NCI-H69 (cell line): ENCODE measurements around the gene TRAF6.
"Not testable (repeated sequence)": the region's sequence is repeated elsewhere in the genome, so short reads cannot be mapped to it uniquely, and the experiment has no call there.

Experiments used
- DNase-seq: peaks from one replicate; lab custom pipeline; 2025; lab: John Stamatoyannopoulos, UW

Gene TRAF6, protein sequence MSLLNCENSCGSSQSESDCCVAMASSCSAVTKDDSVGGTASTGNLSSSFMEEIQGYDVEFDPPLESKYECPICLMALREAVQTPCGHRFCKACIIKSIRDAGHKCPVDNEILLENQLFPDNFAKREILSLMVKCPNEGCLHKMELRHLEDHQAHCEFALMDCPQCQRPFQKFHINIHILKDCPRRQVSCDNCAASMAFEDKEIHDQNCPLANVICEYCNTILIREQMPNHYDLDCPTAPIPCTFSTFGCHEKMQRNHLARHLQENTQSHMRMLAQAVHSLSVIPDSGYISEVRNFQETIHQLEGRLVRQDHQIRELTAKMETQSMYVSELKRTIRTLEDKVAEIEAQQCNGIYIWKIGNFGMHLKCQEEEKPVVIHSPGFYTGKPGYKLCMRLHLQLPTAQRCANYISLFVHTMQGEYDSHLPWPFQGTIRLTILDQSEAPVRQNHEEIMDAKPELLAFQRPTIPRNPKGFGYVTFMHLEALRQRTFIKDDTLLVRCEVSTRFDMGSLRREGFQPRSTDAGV

DNA sequence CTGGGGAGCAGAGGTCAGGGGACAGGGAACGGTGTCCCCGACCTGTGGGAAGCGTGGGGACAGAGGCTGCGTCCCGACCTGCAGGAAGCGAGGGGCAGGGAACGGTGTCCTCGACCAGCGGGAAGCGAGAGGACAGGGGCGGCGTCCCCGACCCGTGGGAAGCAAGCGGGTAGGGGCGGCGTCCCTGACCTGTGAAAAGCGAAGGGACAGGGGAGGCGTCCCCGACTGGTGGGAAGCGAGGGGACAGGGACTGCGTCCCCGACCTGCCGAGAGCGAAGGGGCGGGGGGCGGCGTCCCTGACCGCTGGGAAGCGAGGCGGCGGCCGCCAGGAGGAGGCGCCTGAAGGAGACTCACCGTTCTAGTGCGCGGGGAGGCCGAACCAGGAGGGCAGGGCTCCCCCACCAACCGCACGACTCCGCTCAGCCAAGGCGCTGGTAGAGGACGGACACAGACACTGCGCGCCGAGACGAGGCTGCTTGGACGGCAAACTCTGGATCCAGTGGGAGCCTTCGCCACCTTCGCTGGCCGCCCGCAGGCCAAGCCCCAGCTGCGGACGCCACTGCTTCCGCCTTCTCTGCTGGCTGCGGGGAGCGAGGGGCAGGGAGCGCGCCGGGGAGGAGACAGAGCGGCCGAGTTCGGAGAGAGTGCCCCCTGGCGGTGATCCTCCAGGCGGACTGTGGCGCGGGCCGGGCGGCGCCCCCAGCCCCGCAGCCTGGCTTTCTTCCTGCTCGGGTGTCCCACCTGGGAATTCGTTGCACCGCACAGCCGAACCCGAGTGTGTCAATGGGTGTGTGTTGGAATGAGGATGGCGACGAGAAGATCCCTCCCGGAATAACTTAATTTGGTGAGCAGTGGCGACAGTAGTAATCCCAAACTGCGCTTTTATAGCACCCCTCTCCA lies at the start of gene TRAF6:
Gene TRAF6, minus strand, starts transcription at position 579 of the 900 bp plus-strand sequence. CDS start 8,757 bp downstream, outside the sequence.
- DNase-seq = peak; percentile 93

DNA sequence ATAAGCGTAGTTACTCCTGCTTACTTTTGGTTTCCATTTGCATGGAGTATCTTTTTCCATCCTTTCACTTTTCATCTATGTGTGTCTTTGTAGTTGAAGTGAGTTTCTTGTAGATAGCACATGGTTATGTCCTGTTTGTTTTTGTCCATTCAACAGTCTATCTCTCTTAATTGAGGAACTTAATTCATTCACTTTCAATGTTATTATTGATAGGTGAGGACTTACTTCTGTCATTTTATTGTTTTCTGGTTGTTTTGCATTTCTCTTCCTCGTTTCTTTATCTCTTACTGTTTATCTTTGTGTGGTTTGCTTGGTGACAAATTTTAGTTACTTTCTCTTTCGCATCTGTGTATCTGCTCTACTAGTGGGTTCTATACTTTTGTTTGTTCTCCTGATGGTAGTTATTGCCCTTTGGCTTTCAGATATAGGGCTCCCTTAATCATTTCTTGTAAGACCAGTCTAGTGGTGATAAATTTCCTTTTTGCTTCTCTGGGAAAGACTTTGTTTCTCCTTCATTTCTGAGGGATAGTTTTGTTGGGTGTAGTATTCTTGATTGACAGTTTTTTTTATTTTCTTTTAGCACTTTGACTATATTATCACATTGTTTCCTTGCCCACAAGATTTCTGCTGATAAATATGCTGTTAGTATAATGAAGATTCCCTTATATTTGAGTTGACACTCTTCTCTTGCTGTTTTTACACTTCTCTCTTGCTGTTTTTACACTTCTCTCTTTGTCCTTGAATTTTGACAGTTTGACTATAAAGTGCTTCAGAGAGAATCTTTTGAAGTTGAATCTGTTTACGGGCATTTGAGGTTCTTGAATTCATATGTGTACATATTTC lies 48.7 kb upstream of the TRAF6 start:
- no peak for DNase-seq

DNA sequence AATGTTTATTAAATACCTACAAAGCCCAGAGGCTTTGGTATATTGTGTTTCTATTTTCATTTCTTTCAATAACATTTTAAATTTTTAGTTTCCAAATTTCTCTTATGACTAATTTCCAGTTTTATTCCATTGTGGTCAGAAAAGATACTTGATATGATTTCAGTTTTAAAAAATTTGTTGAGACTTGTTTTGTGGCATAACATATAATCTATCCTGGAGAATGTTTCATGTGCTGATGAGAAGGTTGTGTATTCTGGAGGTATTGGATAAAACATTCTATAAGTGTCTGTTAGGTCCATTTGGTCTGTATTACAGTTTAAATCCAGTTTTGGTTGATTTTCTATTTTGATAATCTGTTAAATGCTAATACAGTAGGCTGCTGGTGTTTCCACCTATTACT lies 47.9 kb upstream of the TRAF6 start:
- no peak for DNase-seq

DNA sequence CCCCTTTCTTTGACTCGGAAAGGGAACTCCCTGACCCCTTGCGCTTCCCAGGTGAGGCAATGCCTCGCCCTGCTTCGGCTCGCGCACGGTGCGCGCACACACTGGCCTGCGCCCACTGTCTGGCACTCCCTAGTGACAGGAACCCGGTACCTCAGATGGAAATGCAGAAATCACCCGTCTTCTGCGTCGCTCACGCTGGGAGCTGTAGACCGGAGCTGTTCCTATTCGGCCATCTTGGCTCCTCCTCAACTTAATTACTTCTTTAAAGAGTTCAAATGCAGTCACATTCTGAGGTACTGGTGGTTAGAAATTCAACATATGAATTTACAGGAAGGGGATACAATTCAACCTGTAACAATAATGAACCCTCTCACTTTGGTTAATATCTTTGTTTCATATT lies 47.3 kb upstream of the TRAF6 start:
- peak; percentile 42 for DNase-seq

DNA sequence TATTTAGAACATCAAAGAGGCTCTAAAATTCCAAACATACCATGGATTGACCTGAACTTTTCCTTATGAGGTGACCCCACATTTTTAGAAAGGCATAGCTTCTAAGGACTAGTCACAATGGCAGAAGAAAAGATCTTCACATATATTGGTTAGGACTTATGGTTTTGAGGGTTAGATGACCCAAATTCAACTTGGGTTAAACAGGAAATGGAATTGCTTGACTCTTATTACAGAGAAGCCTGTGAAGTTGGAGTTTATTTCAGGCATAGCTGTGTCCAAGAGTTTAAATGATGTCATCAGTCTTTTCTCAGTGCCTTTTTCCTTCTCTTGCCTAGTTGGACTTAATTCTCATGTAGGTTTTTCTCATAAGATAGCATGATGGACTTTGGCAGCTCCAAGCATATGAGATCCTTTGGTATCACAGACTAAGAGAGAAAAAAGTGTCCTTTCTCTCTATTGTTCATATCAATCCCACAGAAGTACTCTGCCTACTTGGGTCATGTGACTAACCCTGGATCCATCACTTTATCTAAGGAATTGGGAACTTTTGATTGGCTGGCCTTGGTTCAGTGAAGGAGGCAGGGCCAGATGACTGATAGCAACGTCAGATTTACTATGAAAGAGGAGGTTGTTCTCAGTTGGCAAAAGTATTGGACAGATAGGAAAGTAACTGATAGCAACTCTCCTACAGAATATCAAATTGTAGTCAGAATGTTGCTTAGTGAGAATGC lies 40.5 kb upstream of the TRAF6 start:
- no peak for DNase-seq

DNA sequence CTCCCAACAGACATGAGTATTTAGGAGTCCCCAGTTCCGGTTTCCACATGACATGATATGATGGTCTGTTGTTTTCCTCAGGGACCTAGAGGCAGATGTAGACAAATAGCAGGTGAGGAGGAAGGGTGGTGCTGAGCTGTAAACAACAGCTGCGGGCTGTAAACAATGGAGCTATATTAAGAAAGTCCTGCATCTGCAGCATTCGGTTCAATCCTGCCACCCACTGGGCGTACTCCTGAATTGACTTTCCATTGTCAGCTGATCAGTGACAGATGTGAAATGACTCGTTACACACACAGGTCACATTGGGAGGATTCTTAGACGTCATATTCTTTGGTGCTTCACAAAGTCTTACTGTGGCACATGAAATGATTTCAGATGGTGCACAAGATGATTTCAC lies 30.9 kb upstream of the TRAF6 start:
- DNase-seq = peak; percentile 71

DNA sequence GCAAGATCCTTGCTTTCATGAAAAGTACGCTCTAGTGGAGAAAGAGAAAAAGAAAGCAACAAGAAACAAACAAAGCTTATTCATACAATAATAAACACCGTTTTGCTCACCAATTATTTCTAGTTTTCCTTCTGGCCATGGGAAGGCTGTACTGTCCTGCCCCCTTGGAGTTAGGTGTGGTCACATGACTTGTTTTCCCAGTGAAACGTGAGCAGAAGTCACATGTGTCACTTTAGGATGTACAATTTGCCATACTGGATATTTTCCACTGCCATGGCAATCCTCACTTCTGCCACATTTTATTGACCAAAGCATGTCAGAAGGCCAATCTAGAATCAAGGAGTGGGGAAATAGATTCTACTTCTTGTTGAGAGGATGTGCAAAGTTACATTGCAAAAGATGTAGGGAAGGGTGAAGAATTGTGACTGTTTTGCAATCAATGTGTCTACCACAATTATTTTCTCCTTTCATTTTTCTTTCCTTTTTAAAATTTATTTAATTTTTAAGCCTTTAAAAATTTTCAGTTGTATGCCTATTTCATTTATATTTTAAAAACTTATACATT lies 24.3 kb upstream of the TRAF6 start:
- DNase-seq = no peak

DNA sequence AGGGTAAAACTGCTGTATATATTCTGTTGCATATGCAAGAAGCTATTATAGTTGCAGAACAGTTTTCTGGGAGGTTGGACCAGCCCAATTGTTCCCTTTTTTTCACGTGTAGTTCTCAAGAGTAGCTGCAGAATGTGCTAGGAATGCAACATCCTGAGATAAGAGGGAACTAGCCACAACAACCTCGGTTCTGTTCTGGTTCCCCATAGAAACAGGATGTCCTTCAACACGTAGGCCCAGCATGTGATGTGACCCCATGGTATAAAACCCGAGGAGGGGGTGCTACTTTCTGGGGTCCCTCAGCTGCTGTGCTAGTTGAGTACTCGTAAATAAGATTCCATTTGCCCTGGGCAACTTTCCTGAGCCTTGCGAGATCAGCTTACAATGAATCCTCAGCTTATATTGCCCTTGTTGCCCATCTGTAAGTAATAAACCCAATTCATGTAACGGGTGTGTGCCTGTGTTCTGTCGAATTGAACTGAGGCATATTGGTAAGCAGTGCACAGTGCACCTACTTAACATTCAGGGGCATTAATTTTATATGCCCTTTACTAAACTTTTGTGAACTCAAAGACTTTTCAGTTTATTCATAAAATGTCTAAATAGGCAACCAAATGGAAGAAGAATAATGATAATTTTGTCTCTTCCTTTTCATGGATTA lies 23.0 kb upstream of the TRAF6 start:
- DNase-seq = no peak

DNA sequence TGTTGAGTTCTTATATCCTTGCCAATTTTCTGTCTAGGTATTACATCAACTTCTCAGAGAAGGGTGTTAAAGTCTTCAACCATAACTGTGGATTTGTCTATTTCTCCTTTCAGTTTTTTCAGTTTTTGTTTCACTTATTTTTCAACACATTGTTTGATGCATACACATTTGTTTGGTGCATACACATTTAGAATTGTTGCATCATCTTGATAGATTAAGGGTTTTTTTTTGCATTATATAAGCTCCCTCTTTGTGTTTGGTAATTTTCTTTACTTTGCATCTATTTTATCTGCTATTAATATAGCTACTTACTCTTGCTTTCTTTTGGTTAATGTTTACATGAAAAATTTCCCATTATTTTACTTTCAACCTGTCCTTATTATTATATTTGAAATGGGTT lies 20.8 kb upstream of the TRAF6 start:
- DNase-seq = no peak

DNA sequence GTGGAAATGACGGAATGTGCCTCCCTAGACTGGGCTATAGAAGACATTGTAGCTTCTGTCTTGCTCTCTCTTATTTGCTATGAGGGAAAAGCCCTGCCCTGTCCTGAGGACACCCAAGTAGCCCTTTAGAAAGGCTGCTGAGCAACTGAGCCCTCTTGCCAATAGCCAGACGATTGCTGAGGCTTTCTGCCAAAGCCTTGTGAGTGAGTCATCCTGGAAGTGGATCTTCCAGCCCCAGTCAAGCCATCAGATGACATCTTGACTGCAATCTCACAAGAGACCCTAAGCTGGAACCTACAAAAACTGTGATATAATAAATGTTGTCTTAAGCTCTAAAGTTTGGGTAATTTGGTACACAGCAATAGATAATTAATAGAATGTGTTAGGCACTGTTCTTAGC lies 3.9 kb upstream of the TRAF6 start:
- no peak for DNase-seq

DNA sequence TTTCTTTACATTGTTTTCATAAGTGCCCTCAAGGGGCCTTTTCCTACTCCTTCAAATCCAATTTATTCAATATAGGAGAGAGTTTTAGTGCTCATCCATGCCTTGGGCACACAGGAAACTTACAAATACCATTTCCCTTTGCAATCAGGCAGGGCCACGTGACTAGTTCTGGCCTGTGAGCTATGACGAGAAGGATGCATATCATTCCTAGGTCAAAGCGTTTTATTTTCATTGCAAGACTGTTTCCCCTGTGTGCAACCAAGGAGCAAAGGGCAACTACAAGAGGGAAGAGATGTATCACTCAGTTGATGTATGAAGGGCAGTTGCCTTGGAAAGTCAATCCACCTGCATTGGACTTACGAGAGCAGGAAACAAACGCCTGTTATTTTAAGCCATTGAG lies 1.9 kb upstream of the TRAF6 start:
- DNase-seq = no peak

DNA sequence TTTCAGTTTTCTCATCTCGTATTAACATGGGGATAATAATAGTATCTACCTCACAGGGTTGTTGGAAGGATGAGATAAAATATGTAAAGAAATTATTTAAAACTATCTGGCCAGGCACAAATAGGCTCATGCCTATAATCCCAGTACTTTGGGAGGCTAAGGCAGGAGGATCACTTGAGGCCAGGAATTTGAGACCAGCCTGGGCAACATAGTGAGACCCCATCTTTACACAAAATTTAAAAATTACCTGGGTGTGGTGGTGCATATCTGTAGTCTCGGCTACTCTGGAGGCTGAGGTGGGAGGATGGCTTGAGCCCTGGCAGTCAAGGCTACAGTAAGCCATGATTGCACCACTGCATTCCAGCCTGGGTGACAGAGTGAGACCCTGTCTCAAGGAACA lies 990 bp upstream of the TRAF6 start:
- DNase-seq = not testable (repeated sequence)

DNA sequence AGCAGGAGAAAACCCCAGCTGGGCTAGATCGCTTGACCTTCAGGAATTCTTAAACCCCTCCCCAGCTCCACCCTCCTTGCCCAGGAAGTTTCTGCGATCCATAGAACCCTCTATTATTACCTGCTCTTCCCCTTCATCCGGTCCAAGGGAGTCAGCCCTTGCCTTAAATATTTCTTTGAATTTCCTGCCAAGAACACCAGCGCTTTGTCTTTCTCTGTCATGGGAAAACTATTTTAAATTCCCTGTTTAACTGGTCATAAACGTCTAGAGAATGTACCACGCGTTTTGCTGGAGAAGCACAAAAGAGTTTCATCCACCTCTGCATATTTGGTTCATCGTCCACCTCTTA lies 496 bp upstream of the TRAF6 start:
- peak; percentile 51 for DNase-seq

DNA sequence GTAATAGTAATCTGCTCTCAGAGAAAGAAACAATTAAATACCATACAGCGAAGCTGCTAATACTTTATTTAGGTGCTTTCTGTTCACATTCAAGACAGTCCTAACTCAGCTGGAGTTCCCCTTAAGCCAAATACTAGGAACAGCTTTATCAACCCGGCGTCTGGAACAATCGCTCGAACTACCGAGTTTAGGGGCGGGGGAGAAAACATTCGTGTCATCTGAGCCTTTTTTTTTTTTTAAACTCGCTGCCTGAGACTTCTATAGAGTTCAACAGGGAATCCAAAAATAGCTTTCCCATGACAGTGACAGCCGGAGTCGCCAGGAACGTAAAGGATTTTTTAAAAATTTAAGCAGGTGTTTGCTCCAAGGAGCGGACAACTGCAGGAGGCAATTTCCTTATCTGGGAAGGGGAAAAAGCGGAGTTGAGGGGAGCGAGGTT lies 852 bp downstream of the TRAF6 start:
- DNase-seq = peak; percentile 52

DNA sequence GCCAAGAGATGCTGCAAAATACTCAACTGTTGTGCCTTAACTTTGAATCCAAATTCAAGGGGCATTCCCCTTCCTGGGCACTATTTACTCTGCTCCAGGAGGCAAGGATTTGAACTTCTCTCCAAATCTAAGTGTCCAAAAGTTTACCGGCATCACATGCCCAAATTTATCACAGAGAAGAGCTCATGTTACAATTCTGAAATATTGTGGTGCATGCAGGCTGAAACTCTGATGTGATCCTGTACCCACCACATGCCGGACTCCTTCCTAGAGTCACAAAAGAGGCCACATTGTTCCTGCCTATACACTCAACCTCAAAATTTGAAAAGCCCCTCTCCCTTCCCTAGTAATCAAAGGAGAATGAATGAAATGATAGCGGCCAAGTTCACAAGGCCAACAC lies 1.3 kb downstream of the TRAF6 start:
- DNase-seq = no peak

DNA sequence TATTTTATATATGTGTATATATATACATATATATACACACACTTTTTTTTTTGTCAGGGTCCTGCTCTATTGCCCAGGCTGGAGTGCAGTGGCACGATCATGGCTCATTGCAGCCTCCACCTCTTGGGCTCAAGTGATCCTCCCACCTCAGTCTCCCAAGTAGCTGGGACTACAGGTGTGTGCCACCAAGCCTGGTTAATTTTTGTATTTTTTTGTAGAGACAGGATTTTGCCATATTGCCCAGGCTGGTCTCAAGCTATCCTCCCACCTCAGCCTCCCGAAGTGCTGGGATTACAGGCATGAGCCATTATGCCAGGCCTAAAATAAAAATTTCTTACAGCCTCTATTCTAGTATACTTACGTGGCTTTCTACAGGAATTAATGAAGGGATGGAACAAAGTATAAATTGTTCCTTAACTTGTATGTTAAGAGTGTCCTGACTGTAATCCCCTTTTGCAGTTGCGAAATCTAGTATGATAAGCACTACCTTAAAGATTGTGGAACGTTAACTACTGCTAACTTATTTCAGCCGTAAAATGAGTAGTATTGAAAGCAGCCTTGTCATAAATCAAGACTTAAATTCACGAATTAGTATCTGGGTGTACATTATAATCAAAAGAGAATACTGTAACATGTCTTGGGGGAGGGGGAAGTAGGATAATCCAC lies 2.1 kb downstream of the TRAF6 start:
- DNase-seq = no peak

DNA sequence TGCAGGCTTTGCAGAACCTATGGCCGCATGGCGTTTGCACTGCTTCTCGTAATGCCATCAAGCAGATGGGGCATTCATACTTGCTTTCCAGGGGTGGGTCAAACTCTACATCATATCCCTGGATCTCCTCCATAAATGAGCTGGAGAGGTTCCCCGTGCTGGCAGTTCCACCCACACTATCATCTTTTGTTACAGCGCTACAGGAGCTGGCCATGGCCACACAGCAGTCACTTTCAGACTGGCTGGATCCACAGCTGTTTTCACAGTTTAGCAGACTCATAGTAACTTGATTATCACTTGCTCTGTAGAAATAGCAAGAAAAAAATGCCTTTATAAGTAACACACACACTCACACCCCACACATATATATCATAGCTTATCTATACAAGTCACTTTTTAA lies 8.8 kb downstream of the TRAF6 start:
- no peak for DNase-seq

DNA sequence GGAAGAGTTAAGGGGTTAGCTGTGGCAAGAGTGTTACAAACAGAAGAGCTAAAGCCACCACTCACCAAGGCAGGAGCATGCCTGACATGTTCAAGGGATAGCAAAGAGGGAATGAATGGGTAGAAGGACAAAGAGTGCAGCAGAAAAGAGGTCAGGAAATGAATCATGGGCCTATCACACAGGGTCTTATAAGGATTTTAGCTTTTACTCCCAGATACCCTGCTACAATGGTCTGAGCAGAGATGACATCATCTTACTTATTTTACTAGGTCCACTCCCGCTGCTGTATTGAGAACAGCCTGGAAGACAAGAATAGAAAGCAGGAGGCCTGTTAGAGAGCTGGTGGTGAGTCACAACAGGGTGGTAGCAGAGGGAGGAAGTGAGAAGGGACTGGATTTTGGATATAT lies 9.8 kb downstream of the TRAF6 start:
- DNase-seq = peak; percentile 16

DNA sequence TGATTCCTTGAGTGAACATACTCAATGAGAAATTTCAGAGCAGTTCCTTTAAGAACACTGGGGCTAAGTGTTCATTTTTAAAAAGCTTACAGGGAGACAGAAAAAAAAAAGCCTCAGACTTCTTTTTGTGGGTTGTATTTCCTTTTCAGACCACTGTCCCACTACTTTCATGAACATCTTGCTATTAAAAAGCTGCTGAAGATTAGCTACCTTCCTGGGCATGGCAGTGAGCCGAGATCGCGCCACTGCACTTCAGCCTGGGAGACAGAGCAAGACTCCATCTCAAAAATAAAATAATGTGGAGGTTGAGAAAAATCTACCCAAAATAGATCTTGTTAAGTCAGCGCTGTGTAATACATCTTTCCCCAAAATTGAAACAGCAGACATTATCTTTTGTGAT lies 10.8 kb downstream of the TRAF6 start:
- DNase-seq = no peak

DNA sequence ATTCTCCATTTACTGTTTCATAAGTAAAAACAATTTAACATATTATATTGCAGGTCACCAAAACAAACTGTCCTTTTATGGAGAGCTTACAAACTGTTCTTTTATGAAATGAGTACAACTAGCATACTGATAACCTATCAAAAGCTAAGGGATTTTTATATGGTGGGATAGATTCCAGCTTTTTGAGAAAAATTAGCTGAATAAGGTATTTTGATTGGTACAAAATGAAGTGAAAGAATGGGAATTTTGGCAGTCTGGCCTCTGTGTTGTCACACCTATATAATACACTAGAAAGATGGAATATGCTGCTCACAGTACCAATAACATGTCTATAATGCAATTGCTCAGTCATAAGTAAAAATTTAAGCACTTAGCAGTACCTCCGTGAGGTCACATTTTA lies 11.4 kb downstream of the TRAF6 start:
- DNase-seq = no peak
